ENCODE data around the gene RAB21.
"Not testable (repeated sequence)": the region's sequence is repeated elsewhere in the genome, so short reads cannot be mapped to it uniquely, and the experiment has no call there.

Gene RAB21

GRCh38 chr12:71799106-71799505 is 44.4 kb downstream of the RAB21 start:
- DNase-seq (ENCODE audit: low spot score) = no peak

- DNase-seq (ENCODE audit: low spot score) = no peak
These were observed 45.5 kb downstream of the RAB21 start for GRCh38 chr12:71800177-71800576.

DNA sequence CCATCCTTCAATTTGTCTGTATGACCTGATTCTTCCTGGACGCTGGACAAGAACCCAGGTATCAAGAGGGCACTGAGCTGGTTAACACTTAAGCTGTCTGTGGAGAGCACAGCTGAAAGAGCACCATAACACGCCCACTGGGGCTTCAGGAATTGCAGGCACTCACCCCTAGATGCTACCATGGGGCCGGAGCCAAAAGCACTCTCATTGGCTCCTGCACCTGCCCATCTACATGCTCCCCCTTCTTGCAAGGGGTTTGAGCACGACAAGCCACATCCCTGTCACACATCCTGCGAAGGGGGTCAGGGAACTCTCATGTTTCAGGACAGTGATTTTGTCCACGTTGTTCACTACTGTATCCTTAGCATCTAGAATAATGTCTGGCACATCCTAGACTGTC is 49.8 kb downstream of the RAB21 start:
- DNase-seq (ENCODE audit: low spot score) = no peak

DNA sequence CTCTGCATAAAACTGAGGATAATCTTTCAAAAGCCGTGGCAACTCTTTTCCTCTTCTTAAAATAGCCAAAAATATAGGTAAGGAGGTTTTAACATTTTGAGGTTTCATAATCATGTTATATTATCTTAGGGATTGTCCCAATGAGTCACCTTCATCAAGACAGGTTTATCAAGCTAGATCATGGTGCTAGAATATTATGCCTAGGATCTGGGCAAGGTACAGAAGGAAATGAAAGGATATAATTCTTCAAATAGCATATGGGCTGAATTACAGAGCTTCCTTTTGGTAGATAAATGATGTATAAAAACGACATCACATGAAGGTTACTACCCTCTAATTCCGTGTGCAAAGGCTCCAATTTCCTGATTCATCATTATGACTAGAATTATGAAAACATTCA is 56.3 kb downstream of the RAB21 start:
- no peak for DNase-seq (ENCODE audit: low spot score)

DNA sequence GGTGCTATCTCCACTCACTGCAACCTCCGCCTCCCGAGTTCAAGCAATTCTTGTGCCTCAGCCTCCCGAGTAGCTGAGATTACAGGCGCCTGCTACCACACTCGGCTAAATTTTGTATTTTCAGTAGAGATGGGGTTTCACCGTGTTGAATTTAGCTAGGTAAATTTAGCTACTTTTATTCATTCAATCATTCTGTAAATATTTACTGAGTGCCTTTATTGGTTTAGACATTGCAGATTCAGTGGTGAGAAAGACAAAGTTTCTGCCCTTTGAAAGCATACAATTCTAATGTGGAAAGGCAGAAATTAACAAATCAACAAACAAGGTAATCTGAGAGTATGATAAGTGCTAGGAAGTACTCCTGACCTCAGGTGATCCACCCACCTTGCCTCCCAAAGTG is 60.6 kb downstream of the RAB21 start:
- not testable (repeated sequence) for DNase-seq (ENCODE audit: low spot score)

DNA sequence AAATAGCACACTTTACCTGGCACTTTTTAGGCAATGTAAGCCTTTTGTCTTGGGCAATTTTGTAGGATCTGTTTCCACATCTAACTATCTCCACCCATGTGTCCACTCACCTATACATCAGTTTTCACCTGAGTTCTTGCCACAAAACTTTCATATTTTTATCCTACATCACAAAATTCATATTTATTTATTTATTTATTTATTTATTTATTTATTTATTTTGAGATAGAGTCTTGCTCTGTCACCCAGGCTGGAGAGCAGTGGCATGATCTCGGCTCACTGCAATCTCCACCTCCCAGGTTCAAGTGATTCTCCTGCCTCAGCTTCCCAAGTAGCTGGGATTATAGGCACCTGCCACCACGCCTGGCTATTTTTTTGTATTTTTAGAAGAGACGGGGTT is 67.4 kb downstream of the RAB21 start:
- DNase-seq (ENCODE audit: low spot score) = not testable (repeated sequence)

DNA sequence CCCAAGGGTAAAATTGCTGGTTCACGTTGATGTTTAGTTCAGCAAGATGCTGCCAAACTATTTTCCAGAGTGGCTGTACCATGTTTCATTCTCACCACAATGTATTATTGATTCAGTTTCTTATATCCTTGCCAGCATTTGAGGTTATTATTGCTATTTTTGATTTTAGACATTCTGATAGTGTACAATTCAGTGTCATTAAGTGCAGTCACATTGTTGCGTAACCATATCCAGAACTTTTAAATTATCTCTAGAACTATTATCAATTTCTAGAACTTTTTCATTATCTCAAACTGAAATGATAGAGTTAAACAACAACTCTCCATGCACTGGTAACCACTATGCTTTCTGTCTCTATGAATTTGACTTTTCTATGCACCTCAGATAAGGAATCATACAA is 74.2 kb downstream of the RAB21 start:
- no peak for DNase-seq (ENCODE audit: low spot score)

GRCh38 chr12:71837356-71837755 is 82.7 kb downstream of the RAB21 start:
- DNase-seq (ENCODE audit: low spot score) = no peak

DNA sequence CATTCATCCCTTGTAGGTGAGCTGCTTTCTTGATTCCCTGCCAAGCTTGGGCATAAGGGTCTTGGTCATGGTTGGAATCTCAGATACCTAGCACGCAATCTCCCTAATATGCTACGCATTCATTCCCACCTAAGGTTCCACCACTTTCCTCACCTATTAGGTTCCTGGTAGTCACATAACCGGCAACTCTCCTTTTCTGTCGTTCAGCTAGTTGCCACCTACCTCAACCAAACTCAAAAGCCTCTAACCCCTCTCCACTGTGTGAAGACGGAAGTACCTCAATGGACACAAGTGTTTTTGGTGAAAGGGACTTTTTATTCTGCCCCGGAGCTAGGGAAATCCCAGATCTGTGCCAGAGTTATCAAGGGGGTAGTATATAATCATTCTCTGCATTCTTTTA is 83.6 kb downstream of the RAB21 start:
- DNase-seq (ENCODE audit: low spot score) = no peak

- no peak for DNase-seq (ENCODE audit: low spot score)
These were observed 84.0 kb downstream of the RAB21 start for GRCh38 chr12:71838676-71839075.

DNA sequence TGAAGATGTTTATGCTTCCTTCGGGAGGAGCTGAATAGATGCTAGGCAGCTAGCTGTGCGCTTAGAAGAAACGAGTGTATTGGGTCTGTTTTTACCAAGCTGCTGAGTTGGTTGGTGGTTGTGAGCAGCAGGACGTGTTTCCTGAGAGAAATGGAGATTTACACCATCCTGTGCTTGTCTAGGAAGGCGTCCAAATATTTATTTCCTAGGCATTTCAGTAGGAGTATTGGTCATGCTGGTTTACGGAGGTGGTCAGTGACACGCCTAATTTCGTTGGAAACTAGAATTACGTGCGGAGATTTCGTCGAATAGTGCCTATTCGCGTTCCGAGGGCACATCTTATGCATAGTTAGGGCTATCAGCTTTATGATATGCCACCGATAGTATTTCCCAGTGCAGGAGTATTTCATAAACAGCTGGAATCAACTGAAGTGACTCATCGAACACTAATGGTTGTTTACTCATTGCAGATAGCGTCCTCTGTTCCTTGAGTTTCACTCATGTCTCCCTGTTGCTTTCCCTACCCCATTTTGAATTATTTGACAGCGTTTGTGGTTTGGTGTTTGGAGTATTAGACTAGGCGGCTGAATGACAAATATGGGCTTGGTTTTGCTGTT is 85.7 kb downstream of the RAB21 start:
- peak; percentile 9 for DNase-seq (ENCODE audit: low spot score)

GRCh38 chr12:71846322-71846940 is 91.8 kb downstream of the RAB21 start:
- DNase-seq (ENCODE audit: low spot score) = peak; percentile 22

DNA sequence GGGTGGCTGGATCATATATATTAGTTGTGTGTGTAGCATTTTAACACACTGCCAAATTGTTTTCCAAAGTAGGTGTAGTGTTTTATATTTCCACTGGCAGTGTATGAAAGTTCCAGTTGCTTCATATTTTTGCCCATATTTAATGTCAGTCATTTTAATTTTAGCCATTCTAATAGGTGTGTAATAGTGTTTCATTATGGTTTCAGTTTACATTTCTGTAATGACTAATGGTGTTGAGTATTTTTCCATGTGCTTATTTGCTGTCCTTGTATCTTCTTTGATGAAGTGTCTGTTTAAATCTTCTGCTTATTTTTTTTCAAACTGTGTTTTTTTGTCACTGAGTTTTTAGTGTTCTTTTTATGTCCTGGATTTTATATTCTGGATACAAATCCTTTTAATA is 93.5 kb downstream of the RAB21 start:
- no peak for DNase-seq (ENCODE audit: low spot score)

- no peak for DNase-seq (ENCODE audit: low spot score)
These were observed 94.6 kb downstream of the RAB21 start for GRCh38 chr12:71849109-71849851.

Measured in activated CD4-positive, alpha-beta T cell treated with anti-CD3 and anti-CD28 coated beads, Interleukin-2, Interleukin-4, amounts not matched to agents 100 ng/mL and 50 ng/mL, durations not matched to agents 16 hours and 8 hours (primary cell).